GM12878 (cell line): ENCODE data around the gene CMTM5. TPM values are rescaled to one million over a fixed set of nuclear protein-coding genes. Genes with fewer than 3 reads are reported as not detected.

Source experiments
- CBX3 ChIP-seq: fragments of 200-600 bp; sonication (generic); IDR thresholded peaks from 2 replicates; pipeline ENCODE4 v1.6.1; 2016; ENCODE audit warnings: low read depth, borderline replicate concordance
- CBX5 ChIP-seq: sonication (generic); IDR thresholded peaks from 2 replicates; pipeline ENCODE4 v1.6.1; 2016; ENCODE audit warnings: low read depth, moderate library complexity, mild to moderate bottlenecking, inconsistent platforms
- IRF4 ChIP-seq: IDR thresholded peaks from 2 replicates; pipeline ENCODE4 v1.6.1; 2011; ENCODE audit warnings: low read depth, low read length
- polyA plus RNA-seq, 11 experiments: library from polyadenylated mRNA; depleted of rRNA in 4 of 11; unstranded in 6 of 11; stranded (reverse) in 5 of 11; fragments of >200 nt; fragmentation: Nextera tagmentation in 4 of 11; fragmentation: Illumina TruSeq in 1 of 11; extraction: Ambion mirVana in 4 of 11; extraction: Trizol in 1 of 11; gene quantifications; 1 replicate in 1 of 11; 2 replicates in 10 of 11; pipeline versions ENCODE4 v1.2.1 to v1.2.3, GENCODE V29; 2011 to 2016; ENCODE audit warnings: inconsistent platforms in 2 of 11, missing spikeins in 2 of 11, low read depth in 1 of 11
- total RNA-seq, 4 experiments: library from RNA; depleted of rRNA in 3 of 4; stranded (reverse); fragments of >200 nt in 3 of 4; fragmentation: Illumina TruSeq in 1 of 4; extraction: Trizol in 1 of 4; gene quantifications; 2 replicates each; pipeline versions ENCODE4 v1.2.1 to v1.2.3, GENCODE V29; 2013 to 2021
- TF ChIP-seq, protein P1 (sequence below): fragments of 450-650 bp; IDR thresholded peaks from 2 replicates; pipeline ENCODE4 v1.6.1; 2017; ENCODE audit warnings: mild to moderate bottlenecking, moderate library complexity
- TF ChIP-seq, protein P2 (sequence below): fragments of 450-650 bp; formaldehyde crosslinking; IDR thresholded peaks from 2 replicates; pipeline ENCODE4 v1.4.0; 2020; ENCODE audit warnings: mild to moderate bottlenecking, moderate library complexity
- TF ChIP-seq, protein P3 (sequence below): IDR thresholded peaks from 2 replicates; pipeline ENCODE4 v1.6.1; 2011; ENCODE audit warnings: mild to moderate bottlenecking, low read depth, low read length, moderate library complexity; ENCODE audit not compliant: insufficient replicate concordance
- TF ChIP-seq, protein P4 (sequence below): IDR thresholded peaks from 2 replicates; pipeline ENCODE4 v1.6.1; 2011; ENCODE audit warnings: borderline replicate concordance, low read depth, mild to moderate bottlenecking, moderate library complexity, mixed read lengths, low read length; ENCODE audit not compliant: insufficient read depth; ENCODE audit errors: extremely low read length

Gene CMTM5
- total and polyA plus RNA-seq, 10 of the 15 experiments (the other 5 are each of a cell fraction or from before 2014, with no cell fraction given): not detected

DNA sequence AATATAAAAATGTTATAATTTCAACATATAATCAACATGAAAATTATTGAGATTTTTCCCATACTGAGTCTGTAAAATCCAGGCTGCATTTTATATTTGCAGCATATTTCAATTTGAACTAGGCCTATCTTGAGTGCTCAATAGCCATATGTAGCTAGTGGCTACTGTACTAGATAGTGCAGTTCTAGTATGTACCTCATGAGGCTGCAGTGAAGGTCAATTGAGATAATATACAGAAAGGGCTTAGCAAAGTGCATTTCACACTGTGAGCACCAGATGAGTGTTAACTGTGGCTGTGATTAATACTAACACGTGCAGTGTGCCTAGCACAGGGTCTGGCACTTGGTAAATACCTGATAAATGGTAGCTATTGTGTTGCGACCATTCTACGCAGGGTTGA, 18.8 kb upstream of the CMTM5 start (continued):
- TF ChIP-seq, protein P1, sequence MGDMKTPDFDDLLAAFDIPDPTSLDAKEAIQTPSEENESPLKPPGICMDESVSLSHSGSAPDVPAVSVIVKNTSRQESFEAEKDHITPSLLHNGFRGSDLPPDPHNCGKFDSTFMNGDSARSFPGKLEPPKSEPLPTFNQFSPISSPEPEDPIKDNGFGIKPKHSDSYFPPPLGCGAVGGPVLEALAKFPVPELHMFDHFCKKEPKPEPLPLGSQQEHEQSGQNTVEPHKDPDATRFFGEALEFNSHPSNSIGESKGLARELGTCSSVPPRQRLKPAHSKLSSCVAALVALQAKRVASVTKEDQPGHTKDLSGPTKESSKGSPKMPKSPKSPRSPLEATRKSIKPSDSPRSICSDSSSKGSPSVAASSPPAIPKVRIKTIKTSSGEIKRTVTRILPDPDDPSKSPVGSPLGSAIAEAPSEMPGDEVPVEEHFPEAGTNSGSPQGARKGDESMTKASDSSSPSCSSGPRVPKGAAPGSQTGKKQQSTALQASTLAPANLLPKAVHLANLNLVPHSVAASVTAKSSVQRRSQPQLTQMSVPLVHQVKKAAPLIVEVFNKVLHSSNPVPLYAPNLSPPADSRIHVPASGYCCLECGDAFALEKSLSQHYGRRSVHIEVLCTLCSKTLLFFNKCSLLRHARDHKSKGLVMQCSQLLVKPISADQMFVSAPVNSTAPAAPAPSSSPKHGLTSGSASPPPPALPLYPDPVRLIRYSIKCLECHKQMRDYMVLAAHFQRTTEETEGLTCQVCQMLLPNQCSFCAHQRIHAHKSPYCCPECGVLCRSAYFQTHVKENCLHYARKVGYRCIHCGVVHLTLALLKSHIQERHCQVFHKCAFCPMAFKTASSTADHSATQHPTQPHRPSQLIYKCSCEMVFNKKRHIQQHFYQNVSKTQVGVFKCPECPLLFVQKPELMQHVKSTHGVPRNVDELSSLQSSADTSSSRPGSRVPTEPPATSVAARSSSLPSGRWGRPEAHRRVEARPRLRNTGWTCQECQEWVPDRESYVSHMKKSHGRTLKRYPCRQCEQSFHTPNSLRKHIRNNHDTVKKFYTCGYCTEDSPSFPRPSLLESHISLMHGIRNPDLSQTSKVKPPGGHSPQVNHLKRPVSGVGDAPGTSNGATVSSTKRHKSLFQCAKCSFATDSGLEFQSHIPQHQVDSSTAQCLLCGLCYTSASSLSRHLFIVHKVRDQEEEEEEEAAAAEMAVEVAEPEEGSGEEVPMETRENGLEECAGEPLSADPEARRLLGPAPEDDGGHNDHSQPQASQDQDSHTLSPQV: no peak
- TF ChIP-seq CBX3: no peak
- TF ChIP-seq, protein P2, sequence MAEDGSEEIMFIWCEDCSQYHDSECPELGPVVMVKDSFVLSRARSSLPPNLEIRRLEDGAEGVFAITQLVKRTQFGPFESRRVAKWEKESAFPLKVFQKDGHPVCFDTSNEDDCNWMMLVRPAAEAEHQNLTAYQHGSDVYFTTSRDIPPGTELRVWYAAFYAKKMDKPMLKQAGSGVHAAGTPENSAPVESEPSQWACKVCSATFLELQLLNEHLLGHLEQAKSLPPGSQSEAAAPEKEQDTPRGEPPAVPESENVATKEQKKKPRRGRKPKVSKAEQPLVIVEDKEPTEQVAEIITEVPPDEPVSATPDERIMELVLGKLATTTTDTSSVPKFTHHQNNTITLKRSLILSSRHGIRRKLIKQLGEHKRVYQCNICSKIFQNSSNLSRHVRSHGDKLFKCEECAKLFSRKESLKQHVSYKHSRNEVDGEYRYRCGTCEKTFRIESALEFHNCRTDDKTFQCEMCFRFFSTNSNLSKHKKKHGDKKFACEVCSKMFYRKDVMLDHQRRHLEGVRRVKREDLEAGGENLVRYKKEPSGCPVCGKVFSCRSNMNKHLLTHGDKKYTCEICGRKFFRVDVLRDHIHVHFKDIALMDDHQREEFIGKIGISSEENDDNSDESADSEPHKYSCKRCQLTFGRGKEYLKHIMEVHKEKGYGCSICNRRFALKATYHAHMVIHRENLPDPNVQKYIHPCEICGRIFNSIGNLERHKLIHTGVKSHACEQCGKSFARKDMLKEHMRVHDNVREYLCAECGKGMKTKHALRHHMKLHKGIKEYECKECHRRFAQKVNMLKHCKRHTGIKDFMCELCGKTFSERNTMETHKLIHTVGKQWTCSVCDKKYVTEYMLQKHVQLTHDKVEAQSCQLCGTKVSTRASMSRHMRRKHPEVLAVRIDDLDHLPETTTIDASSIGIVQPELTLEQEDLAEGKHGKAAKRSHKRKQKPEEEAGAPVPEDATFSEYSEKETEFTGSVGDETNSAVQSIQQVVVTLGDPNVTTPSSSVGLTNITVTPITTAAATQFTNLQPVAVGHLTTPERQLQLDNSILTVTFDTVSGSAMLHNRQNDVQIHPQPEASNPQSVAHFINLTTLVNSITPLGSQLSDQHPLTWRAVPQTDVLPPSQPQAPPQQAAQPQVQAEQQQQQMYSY (CRISPR knock-in tag): no peak
- TF ChIP-seq, protein P3, sequence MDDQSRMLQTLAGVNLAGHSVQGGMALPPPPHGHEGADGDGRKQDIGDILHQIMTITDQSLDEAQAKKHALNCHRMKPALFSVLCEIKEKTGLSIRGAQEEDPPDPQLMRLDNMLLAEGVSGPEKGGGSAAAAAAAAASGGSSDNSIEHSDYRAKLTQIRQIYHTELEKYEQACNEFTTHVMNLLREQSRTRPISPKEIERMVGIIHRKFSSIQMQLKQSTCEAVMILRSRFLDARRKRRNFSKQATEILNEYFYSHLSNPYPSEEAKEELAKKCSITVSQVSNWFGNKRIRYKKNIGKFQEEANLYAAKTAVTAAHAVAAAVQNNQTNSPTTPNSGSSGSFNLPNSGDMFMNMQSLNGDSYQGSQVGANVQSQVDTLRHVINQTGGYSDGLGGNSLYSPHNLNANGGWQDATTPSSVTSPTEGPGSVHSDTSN: no peak
- TF ChIP-seq CBX5: no peak
- no peak for TF ChIP-seq IRF4
- TF ChIP-seq, protein P4, sequence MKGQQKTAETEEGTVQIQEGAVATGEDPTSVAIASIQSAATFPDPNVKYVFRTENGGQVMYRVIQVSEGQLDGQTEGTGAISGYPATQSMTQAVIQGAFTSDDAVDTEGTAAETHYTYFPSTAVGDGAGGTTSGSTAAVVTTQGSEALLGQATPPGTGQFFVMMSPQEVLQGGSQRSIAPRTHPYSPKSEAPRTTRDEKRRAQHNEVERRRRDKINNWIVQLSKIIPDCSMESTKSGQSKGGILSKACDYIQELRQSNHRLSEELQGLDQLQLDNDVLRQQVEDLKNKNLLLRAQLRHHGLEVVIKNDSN: no peak
